ENCODE measurements around the gene HOXC6. TPM values are rescaled to one million over a fixed set of nuclear protein-coding genes. Genes with fewer than 3 reads are reported as not detected.

Gene HOXC6
- total RNA-seq, 1 experiment from 2014 or later, result not detected

- TF ChIP-seq ZNF317 (CRISPR knock-in tag; IDR thresholded peaks at IDR 0.05; ENCODE audit: borderline replicate concordance, low read depth), result no peak
- TF ChIP-seq, protein P1, sequence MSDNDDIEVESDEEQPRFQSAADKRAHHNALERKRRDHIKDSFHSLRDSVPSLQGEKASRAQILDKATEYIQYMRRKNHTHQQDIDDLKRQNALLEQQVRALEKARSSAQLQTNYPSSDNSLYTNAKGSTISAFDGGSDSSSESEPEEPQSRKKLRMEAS (CRISPR knock-in tag; IDR thresholded peaks at IDR 0.05), result no peak
Observed at GRCh38 chr12:54051026-54051842, 23.0 kb downstream of the HOXC6 start (continued).

DNA sequence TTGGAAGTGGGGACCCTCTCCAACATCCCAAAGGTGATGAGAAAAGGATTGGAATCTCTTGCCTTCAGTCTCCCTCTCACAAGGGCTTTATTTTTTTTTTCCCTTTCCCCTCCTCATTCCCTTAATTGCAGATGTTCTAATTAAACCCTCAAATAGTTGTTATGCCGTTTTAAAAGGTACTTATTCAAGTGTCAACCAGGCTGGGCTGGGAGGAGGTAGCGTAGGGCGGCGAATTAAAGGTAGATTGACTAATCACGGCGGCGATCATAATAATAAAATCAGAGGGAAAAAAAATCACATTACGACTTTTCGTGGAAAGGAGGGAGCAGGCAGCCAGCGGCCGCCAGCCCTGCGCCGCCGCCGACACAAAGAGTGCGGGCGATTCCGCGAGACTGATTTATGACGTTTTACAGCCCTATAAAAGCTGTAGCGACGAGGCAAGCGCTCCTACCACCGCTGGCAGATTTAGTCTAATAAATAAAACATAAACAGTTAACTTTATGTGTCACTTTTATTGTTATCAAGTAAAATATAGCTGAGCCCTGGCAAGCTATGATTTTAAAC is 23.7 kb downstream of the HOXC6 start:
- Mint-ChIP-seq H3K9me3 (no peaks in the 10 kb centered on the region), H3K36me3 (no peaks in the 10 kb centered on the region), H3K27me3 (ENCODE audit: low read depth) (peaks cover 100% of the 10 kb centered on the region), H3K4me3 (peak overlapping the region; percentile 37; the same call in 1 of the 2 replicates), H3K4me1 (peaks cover 61% of the 10 kb centered on the region), H3K27ac (no peak overlapping the region)
- CTCF ChIA-PET, result interaction anchor here (1.1 to 3.0 kb wide), 11 partner anchors 18 to 295 kb away, joined by 5 to 24 read pairs (median 9); partner anchors contain the start of genes HOXC10 and HOXC5
- POLR2A ChIA-PET, result interaction anchor here (0.7 kb wide), 1 partner anchor 24 kb away, joined by 6 read pairs; no protein-coding TSS in a partner anchor
- ATAC-seq (no peak), DNase-seq (ENCODE audit: low spot score) (no peak)
- TF ChIP-seq ZNF512 (CRISPR knock-in tag; IDR thresholded peaks at IDR 0.05; ENCODE audit: borderline replicate concordance) (no peak), KAT7 (CRISPR knock-in tag; IDR thresholded peaks at IDR 0.05; ENCODE audit: borderline replicate concordance) (no peak), ETV6 (CRISPR knock-in tag; IDR thresholded peaks at IDR 0.05) (no peak), ZNF317 (CRISPR knock-in tag; IDR thresholded peaks at IDR 0.05; ENCODE audit: borderline replicate concordance, low read depth) (no peak), CBFB (CRISPR knock-in tag; IDR thresholded peaks at IDR 0.05; ENCODE audit: low read depth) (no peak), GTF2I (CRISPR knock-in tag; conservative IDR thresholded peaks at IDR 0.05) (no peak), RORB (CRISPR knock-in tag; IDR thresholded peaks at IDR 0.05) (no peak), RELA (CRISPR knock-in tag; IDR thresholded peaks at IDR 0.05; ENCODE audit: borderline replicate concordance) (no peak), HMGA2 (CRISPR knock-in tag; IDR thresholded peaks at IDR 0.05) (no peak), GRHL2 (CRISPR knock-in tag; IDR thresholded peaks at IDR 0.05; ENCODE audit: insufficient replicate concordance, severe bottlenecking) (no peak), JAZF1 (CRISPR knock-in tag; IDR thresholded peaks at IDR 0.05) (no peak), ZNF396 (CRISPR knock-in tag; IDR thresholded peaks at IDR 0.05; ENCODE audit: borderline replicate concordance) (no peak), AFF4 (CRISPR knock-in tag; IDR thresholded peaks at IDR 0.05; ENCODE audit: borderline replicate concordance) (no peak), ZNF532 (CRISPR knock-in tag; IDR thresholded peaks at IDR 0.05; ENCODE audit: borderline replicate concordance) (no peak), FOXP4 (CRISPR knock-in tag; IDR thresholded peaks at IDR 0.05) (no peak), ZNF219 (CRISPR knock-in tag; IDR thresholded peaks at IDR 0.05; ENCODE audit: borderline replicate concordance) (no peak)
- TF ChIP-seq, protein P1 (CRISPR knock-in tag; IDR thresholded peaks at IDR 0.05), result no peak
- TF ChIP-seq, protein P2, sequence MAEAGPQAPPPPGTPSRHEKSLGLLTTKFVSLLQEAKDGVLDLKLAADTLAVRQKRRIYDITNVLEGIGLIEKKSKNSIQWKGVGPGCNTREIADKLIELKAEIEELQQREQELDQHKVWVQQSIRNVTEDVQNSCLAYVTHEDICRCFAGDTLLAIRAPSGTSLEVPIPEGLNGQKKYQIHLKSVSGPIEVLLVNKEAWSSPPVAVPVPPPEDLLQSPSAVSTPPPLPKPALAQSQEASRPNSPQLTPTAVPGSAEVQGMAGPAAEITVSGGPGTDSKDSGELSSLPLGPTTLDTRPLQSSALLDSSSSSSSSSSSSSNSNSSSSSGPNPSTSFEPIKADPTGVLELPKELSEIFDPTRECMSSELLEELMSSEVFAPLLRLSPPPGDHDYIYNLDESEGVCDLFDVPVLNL (CRISPR knock-in tag; IDR thresholded peaks at IDR 0.05; ENCODE audit: borderline replicate concordance, low read depth), result no peak
- TF ChIP-seq, protein P3, sequence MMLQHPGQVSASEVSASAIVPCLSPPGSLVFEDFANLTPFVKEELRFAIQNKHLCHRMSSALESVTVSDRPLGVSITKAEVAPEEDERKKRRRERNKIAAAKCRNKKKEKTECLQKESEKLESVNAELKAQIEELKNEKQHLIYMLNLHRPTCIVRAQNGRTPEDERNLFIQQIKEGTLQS (CRISPR knock-in tag; conservative IDR thresholded peaks at IDR 0.05), result no peak

Data from WTC11 (cell line).